Right lobe of liver (tissue), 6 donors: ENCODE results near the gene TM9SF4. TPM values are rescaled to one million over a fixed set of nuclear protein-coding genes. Genes with fewer than 3 reads are reported as not detected.

ENCODE experiments used
- ATAC-seq, 4 donors: fragments of 200-7000 bp; cut with Tn5 transposase; one replicate each; pipeline ENCODE4 v1.9.1; 2020; ENCODE audit warnings: mild to moderate bottlenecking in 4 of 4, moderate library complexity in 4 of 4
- DNase-seq, 3 donors: peaks; one replicate each; pipeline ENCODE4 v3.0.0-alpha.2; 2020
- H3K27ac ChIP-seq, 3 donors: fragments of 200-600 bp; one replicate each; pipeline ENCODE4 v1.8.0; 2022
- H3K27me3 ChIP-seq, 2 donors: fragments of 200-600 bp; one replicate each; pipeline ENCODE4 v1.8.0; 2022
- H3K36me3 ChIP-seq, 4 donors: fragments of 200-600 bp; sonication (generic) in 1 of 4; one replicate each; pipeline versions ENCODE4 v1.5.1 to v1.8.0; 2017 to 2022; ENCODE audit warnings: control low read depth in 1 of 4
- H3K4me1 ChIP-seq, 4 donors: fragments of 200-600 bp; sonication (generic) in 1 of 4; one replicate each; pipeline versions ENCODE4 v1.5.1 to v1.8.0; 2017 to 2022; ENCODE audit warnings: control low read depth in 1 of 4
- H3K4me3 ChIP-seq, 3 donors: fragments of 200-600 bp; one replicate each; pipeline ENCODE4 v1.8.0; 2022
- H3K9me3 ChIP-seq, 4 donors: fragments of 200-600 bp; sonication (generic) in 1 of 4; one replicate each; pipeline versions ENCODE4 v1.5.1 to v1.8.0; 2017 to 2022; ENCODE audit warnings: control low read depth in 1 of 4
- CTCF ChIP-seq, 4 donors: fragments of 200-600 bp in 3 of 4; fragments of 450-650 bp in 1 of 4; IDR thresholded peaks; one replicate each; pipeline versions ENCODE4 v1.5.1 to v1.8.0; 2016 to 2022; ENCODE audit warnings: antibody characterized with exemption in 4 of 4, mild to moderate bottlenecking in 2 of 4
- POLR2A ChIP-seq: fragments of 450-650 bp; IDR thresholded peaks from one replicate; pipeline ENCODE4 v1.6.1; 2017; ENCODE audit warnings: antibody characterized with exemption, mild to moderate bottlenecking
- WGBS: methylation state at CpG from one replicate; pipeline ENCODE4 v1.1.6; 2018; ENCODE audit warnings: low coverage, low lambda C conversion rate; ENCODE audit not compliant: insufficient coverage; ENCODE audit errors: missing lambda C conversion rate; 5-methylcytosine and 5-hydroxymethylcytosine counted together
- intact Hi-C, 2 donors: fragments of 100-400 bp; cut with DNase I; formaldehyde crosslinking; loops; one replicate each; pipeline versions ENCODE4 v1.11.2 to v1.14.1; 2022
- total RNA-seq, 6 experiments: library from RNA; depleted of rRNA in 2 of 6; stranded (reverse); fragments of >200 nt in 2 of 6; fragmentation: NEBNext Ultra II Directional in 3 of 6; extraction: Animal tissue kit (Norgen Biotek cat#: 25700) in 3 of 6; gene quantifications; one replicate each; pipeline versions ENCODE4 v1.1.0 to v1.2.4, GENCODE V29; 2016 to 2023
- donor health status: DM: no; HTN: yes; CAD: no.
- donor health status: DM: no; HTN: no; CAD: no.
- donor health status: DM: no; HTN: no; CAD: no.
- donor health status: DM: no; HTN: yes; CAD: no.
- donor health status: DM: no; HTN: yes; CAD: no.

Gene TM9SF4
- total RNA-seq, 6 experiments from 2014 or later: 26.9 to 33.9 (median 30.5) TPM

GRCh38 chr20:32098786-32099185, 10.7 kb upstream of the TM9SF4 start:
- whole genome bisulfite sequencing: 60% methylated on average over 4 of the region's 6 CpGs
- no peak overlapping the region for H3K4me3 ChIP-seq
- DNase-seq (no peak), ATAC-seq (no peak)
- H3K4me1 ChIP-seq: no peaks in the 10 kb centered on the region
- H3K9me3 ChIP-seq: no peaks in the 10 kb centered on the region
- H3K36me3 ChIP-seq: no peaks in the 10 kb centered on the region
- TF ChIP-seq CTCF (IDR thresholded peaks at IDR 0.05): no peak
- TF ChIP-seq POLR2A: no peak
- no peaks in the 10 kb centered on the region for H3K27me3 ChIP-seq
- intact Hi-C loops: loop anchor here in 1 of 2 donors (10.0 kb wide), 1 partner anchor 254 kb away; the partner anchor contains the start of gene FOXS1
- H3K27ac ChIP-seq: no peak overlapping the region

DNA sequence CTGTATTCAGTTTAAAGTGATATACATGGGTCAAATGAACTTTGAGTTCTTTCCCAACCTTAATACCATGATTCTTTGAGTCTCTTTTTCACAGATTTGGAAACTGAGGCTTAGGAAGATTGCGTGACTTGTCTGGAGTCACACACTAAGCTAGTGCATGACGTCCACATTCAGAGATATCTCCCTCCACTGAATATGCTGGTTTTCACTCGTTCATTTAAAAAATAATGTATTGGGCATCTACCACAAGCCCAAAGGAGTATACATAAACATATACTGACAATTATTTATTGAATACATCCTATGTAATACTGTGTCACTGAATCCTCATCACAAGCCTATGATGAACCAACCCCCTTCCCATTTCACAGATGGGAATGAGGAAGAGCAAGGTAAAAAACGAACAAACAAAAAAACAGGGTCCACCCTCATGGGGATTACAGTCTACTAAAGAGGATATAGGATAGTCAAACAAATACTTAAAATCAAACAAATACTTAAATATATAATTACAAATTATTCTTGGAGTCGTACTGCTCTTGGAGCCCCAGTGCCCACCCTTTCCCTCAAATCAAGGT, 611 bp upstream of the TM9SF4 start:
- Histone ChIP-seq H3K27ac (peak overlapping the region in 2 of 3 donors; percentile 98 to 99), H3K9me3 (no peaks in the 10 kb centered on the region), H3K27me3 (no peaks in the 10 kb centered on the region), H3K36me3 (no peaks in the 10 kb centered on the region), H3K4me1 (peaks cover 0 to 31% (median 9%) of the 10 kb centered on the region in 4 donors), H3K4me3 (peak overlapping the region in 2 of 3 donors; percentile 76 to 99)
- no peak for TF ChIP-seq CTCF (IDR thresholded peaks at IDR 0.05)
- no peak for TF ChIP-seq POLR2A
- WGBS: 41% methylated on average over 5 of the region's 5 CpGs
- ATAC-seq (no peak), DNase-seq (peak in 1 of 3 donors; percentile 4)
- intact Hi-C loops: no loop called here

- no peaks in the 10 kb centered on the region for H3K9me3 ChIP-seq
- H3K27me3 ChIP-seq: no peaks in the 10 kb centered on the region
- peak overlapping the region; percentile 76 to 99 (median 93) for H3K4me3 ChIP-seq
- no peaks in the 10 kb centered on the region for H3K36me3 ChIP-seq
- TF ChIP-seq CTCF (IDR thresholded peaks at IDR 0.05) (no peak), POLR2A (no peak)
- ATAC-seq: peak in 3 of 4 donors; percentile 8 to 24 (median 16)
- H3K4me1 ChIP-seq: peaks cover 0 to 31% (median 9%) of the 10 kb centered on the region in 4 donors
- DNase-seq: no peak
- 3% methylated on average over 8 of the region's 8 CpGs for WGBS
- peak overlapping the region; percentile 96 to 99 (median 98) for H3K27ac ChIP-seq
- intact Hi-C loops: no loop called here
Observed at GRCh38 chr20:32110173-32110704, 725 bp downstream of the TM9SF4 start.

GRCh38 chr20:32110727-32111126, 1.2 kb downstream of the TM9SF4 start:
- intact Hi-C loops: no loop called here
- no peaks in the 10 kb centered on the region for H3K9me3 ChIP-seq
- peak overlapping the region; percentile 76 to 99 (median 93) for H3K4me3 ChIP-seq
- H3K27me3 ChIP-seq: no peaks in the 10 kb centered on the region
- ATAC-seq: no peak
- TF ChIP-seq CTCF (IDR thresholded peaks at IDR 0.05) (no peak), POLR2A (no peak)
- DNase-seq: peak in 1 of 3 donors; percentile 10
- peaks cover 0 to 31% (median 9%) of the 10 kb centered on the region in 4 donors for H3K4me1 ChIP-seq
- peak overlapping the region in 1 of 3 donors; percentile 98 for H3K27ac ChIP-seq
- 43% methylated on average over 3 of the region's 3 CpGs for WGBS
- no peaks in the 10 kb centered on the region for H3K36me3 ChIP-seq
